ENCODE measurements around the gene DLGAP4. TPM values are rescaled to one million over a fixed set of nuclear protein-coding genes. Genes with fewer than 3 reads are reported as not detected.
"Not testable (repeated sequence)": the region's sequence is repeated elsewhere in the genome, so short reads cannot be mapped to it uniquely, and the experiment has no call there.

DLGAP4 gene
- total and polyA plus RNA-seq, 9 of the 15 experiments (the other 6 are each of a cell fraction or from before 2014, with no cell fraction given) = 0.31 to 34.1 (median 4.5) TPM

GRCh38 chr20:36564726-36565121 lies 258.6 kb downstream of the DLGAP4 start:
- intact Hi-C loops (cut with micrococcal nuclease); H3K9ac ChIP-seq (ENCODE audit: insufficient read depth in 1 of 2, low read depth in 2 of 2, low read length in 2 of 2); BruUV-seq (replicated peaks); ATAC-seq; H3K27me3 ChIP-seq (ENCODE audit: control insufficient read depth in 2 of 2, insufficient read depth in 2 of 2, low read length in 2 of 2); H3K36me3 ChIP-seq (ENCODE audit: control insufficient read depth, insufficient read depth, low read length); POLR2A ChIA-PET; H3K9me1 ChIP-seq (ENCODE audit: control insufficient read depth, insufficient read depth, low read length); DNase-seq (ENCODE audit: extremely low read depth in 1 of 4, low spot score in 3 of 4); H4K20me1 ChIP-seq (replicated peaks; ENCODE audit: control insufficient read depth, insufficient read depth, low read length); H3K79me2 ChIP-seq (ENCODE audit: control insufficient read depth, insufficient read depth, low read length); H3K4me1 ChIP-seq (replicated peaks in 1 of 2; ENCODE audit: control insufficient read depth in 2 of 2, insufficient read depth in 2 of 2, low read length in 2 of 2); CTCF ChIA-PET (ENCODE audit: low intra/inter-chr PET ratio); H3K27ac ChIP-seq (ENCODE audit: extremely low read depth, low read depth, low read length); H2AFZ ChIP-seq (ENCODE audit: low read depth, low read length); H3K4me3 ChIP-seq; H3K9me3 ChIP-seq (replicated peaks; ENCODE audit: control insufficient read depth, insufficient read depth, low read depth, low read length); in situ Hi-C loops (cut with MboI); H3K4me2 ChIP-seq (ENCODE audit: insufficient read depth, low read length); FAIRE-seq: not testable (repeated sequence)
- 28% methylated on average over 6 of the region's 6 CpGs for WGBS (ENCODE audit: insufficient coverage, low coverage, missing lambda C conversion rate)

DNA sequence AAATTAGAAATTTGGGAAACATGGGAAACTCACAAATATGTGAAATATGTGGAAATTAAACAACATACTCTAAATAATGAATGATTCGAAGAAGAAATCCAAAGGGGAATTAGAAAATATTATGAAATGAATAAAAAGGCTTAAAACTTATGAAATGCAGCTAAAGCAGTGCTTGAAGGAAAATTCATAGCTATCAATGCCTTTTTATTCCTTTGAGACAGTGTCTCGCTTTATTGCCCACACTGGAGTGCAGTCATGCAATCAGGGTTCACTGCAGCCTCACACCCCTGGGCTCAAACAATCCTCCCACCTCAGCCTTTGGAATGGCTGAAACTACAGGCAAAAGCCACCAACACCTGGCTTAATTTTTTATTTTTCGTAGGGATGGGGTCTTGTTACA lies 259.4 kb downstream of the DLGAP4 start:
- FAIRE-seq (no peak), ATAC-seq (no peak), DNase-seq (ENCODE audit: extremely low read depth in 1 of 4, low spot score in 3 of 4) (no peak)
- H3K4me2 ChIP-seq (ENCODE audit: insufficient read depth, low read length) = no peak overlapping the region
- no peak overlapping the region for H3K9ac ChIP-seq (ENCODE audit: insufficient read depth in 1 of 2, low read depth in 2 of 2, low read length in 2 of 2)
- in situ Hi-C loops (cut with MboI) (no loop called here), intact Hi-C loops (cut with micrococcal nuclease) (no loop called here)
- BruUV-seq (replicated peaks) = no TSS peak
- H3K4me3 ChIP-seq = no peak overlapping the region
- WGBS (ENCODE audit: insufficient coverage, low coverage, missing lambda C conversion rate) = 46% methylated on average over 3 of the region's 3 CpGs
- no peak overlapping the region for H2AFZ ChIP-seq (ENCODE audit: low read depth, low read length)
- TF ChIP-seq ATF3 (IDR thresholded peaks at IDR 0.05) (no peak), ATF3 (CRISPR knock-in tag; conservative IDR thresholded peaks at IDR 0.05) (no peak), NR4A1 (CRISPR knock-in tag; IDR thresholded peaks at IDR 0.05) (no peak), NR4A1 (tag; IDR thresholded peaks at IDR 0.05) (no peak), HLTF (IDR thresholded peaks at IDR 0.05) (no peak), TSC22D4 (tag; IDR thresholded peaks at IDR 0.05) (no peak), ZC3H4 (CRISPR knock-in tag; IDR thresholded peaks at IDR 0.05; ENCODE audit: borderline replicate concordance) (no peak), TFAP4 (CRISPR knock-in tag; IDR thresholded peaks at IDR 0.05; ENCODE audit: borderline replicate concordance) (no peak)
- TF ChIP-seq, protein P1, sequence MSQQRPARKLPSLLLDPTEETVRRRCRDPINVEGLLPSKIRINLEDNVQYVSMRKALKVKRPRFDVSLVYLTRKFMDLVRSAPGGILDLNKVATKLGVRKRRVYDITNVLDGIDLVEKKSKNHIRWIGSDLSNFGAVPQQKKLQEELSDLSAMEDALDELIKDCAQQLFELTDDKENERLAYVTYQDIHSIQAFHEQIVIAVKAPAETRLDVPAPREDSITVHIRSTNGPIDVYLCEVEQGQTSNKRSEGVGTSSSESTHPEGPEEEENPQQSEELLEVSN (IDR thresholded peaks at IDR 0.05; ENCODE audit: borderline replicate concordance in 1 of 2, extremely low read depth in 1 of 2, insufficient read depth in 1 of 2, insufficient read length in 1 of 2, low read depth in 1 of 2, low read length in 1 of 2, poor library complexity in 1 of 2, severe bottlenecking in 1 of 2) = no peak
- H3K27me3 ChIP-seq (ENCODE audit: control insufficient read depth in 2 of 2, insufficient read depth in 2 of 2, low read length in 2 of 2) = no peaks in the 10 kb centered on the region
- H3K36me3 ChIP-seq (ENCODE audit: control insufficient read depth, insufficient read depth, low read length) = no peaks in the 10 kb centered on the region
- no peaks in the 10 kb centered on the region for H4K20me1 ChIP-seq (replicated peaks; ENCODE audit: control insufficient read depth, insufficient read depth, low read length)
- POLR2A ChIA-PET = interaction anchor here (0.7 kb wide), 1 partner anchor 88 kb away, joined by 3 read pairs; no protein-coding TSS in a partner anchor
- CTCF ChIA-PET (ENCODE audit: low intra/inter-chr PET ratio) = no interaction called here
- no peaks in the 10 kb centered on the region for H3K79me2 ChIP-seq (ENCODE audit: control insufficient read depth, insufficient read depth, low read length)
- no peaks in the 10 kb centered on the region for H3K9me1 ChIP-seq (ENCODE audit: control insufficient read depth, insufficient read depth, low read length)
- peaks cover 8 to 11% of the 10 kb centered on the region in 2 experiments for H3K4me1 ChIP-seq (replicated peaks in 1 of 2; ENCODE audit: control insufficient read depth in 2 of 2, insufficient read depth in 2 of 2, low read length in 2 of 2)
- H3K27ac ChIP-seq (ENCODE audit: extremely low read depth, low read depth, low read length) = no peak overlapping the region
- no peaks in the 10 kb centered on the region for H3K9me3 ChIP-seq (replicated peaks; ENCODE audit: control insufficient read depth, insufficient read depth, low read depth, low read length)

Measured in K562 (cell line).